Neuronal stem cell (in vitro differentiated cells): ENCODE measurements around the gene XYLT1. TPM values are rescaled to one million over a fixed set of nuclear protein-coding genes. Genes with fewer than 3 reads are reported as not detected.

Source experiments
- DNase-seq: peaks from one replicate; pipeline ENCODE4 v3.0.0-alpha.2; 2013; ENCODE audit warnings: low spot score
- H2AFZ ChIP-seq: one replicate; pipeline ENCODE4 v1.6.1; 2013; ENCODE audit warnings: mild to moderate bottlenecking, low read length, inconsistent platforms
- H2AK5ac ChIP-seq: 2 replicates; pipeline ENCODE4 v1.6.1; 2013; ENCODE audit warnings: low read depth, mild to moderate bottlenecking, inconsistent platforms, low read length, moderate library complexity, mixed read lengths
- H2BK120ac ChIP-seq: 2 replicates; pipeline ENCODE4 v1.6.1; 2013; ENCODE audit warnings: low read depth, mild to moderate bottlenecking, inconsistent platforms, low read length, moderate library complexity, mixed read lengths
- H2BK12ac ChIP-seq: one replicate; pipeline ENCODE4 v1.6.1; 2013; ENCODE audit warnings: low read length, inconsistent platforms
- H2BK15ac ChIP-seq: 2 replicates; pipeline ENCODE4 v1.6.1; 2013; ENCODE audit warnings: mild to moderate bottlenecking, low read length, inconsistent platforms, mixed read lengths
- H2BK5ac ChIP-seq: one replicate; pipeline ENCODE4 v1.6.1; 2013; ENCODE audit warnings: inconsistent platforms, mild to moderate bottlenecking, low read length, moderate library complexity
- H3K14ac ChIP-seq: one replicate; pipeline ENCODE4 v1.6.1; 2013; ENCODE audit warnings: low read length, inconsistent platforms
- H3K18ac ChIP-seq: 2 replicates; pipeline ENCODE4 v1.6.1; 2013; ENCODE audit warnings: low read length, inconsistent platforms
- H3K23ac ChIP-seq: 2 replicates; pipeline ENCODE4 v1.6.1; 2013; ENCODE audit warnings: low read depth, mild to moderate bottlenecking, mixed read lengths, low read length, inconsistent platforms; ENCODE audit not compliant: poor library complexity
- H3K27ac ChIP-seq: replicated peaks from 3 replicates; pipeline ENCODE4 v1.5.1; 2013; ENCODE audit warnings: low read length, inconsistent platforms
- H3K27me3 ChIP-seq, 3 experiments: 2 replicates each; pipeline ENCODE4 v1.6.1; 2013; ENCODE audit warnings: low read length in 3 of 3, mild to moderate bottlenecking in 2 of 3, inconsistent platforms in 1 of 3, low read depth in 1 of 3, mixed read lengths in 1 of 3, moderate library complexity in 1 of 3; ENCODE audit not compliant: control insufficient read depth in 3 of 3, insufficient read depth in 3 of 3
- H3K36me3 ChIP-seq, 2 donors: replicated peaks in 1 of 2; 2 replicates each; pipeline ENCODE4 v1.6.1; 2013; ENCODE audit warnings: low read length in 2 of 2; ENCODE audit not compliant: control insufficient read depth in 2 of 2, insufficient read depth in 2 of 2
- H3K4ac ChIP-seq: 2 replicates; pipeline ENCODE4 v1.6.1; 2013; ENCODE audit warnings: inconsistent platforms, mild to moderate bottlenecking, low read length, moderate library complexity
- H3K4me1 ChIP-seq, 2 donors: 1 replicate in 1 of 2; 2 replicates in 1 of 2; pipeline ENCODE4 v1.6.1; 2013; ENCODE audit warnings: low read length in 2 of 2, low read depth in 1 of 2; ENCODE audit not compliant: control insufficient read depth in 2 of 2, insufficient read depth in 1 of 2
- H3K4me2 ChIP-seq: one replicate; pipeline ENCODE4 v1.6.1; 2013; ENCODE audit warnings: mild to moderate bottlenecking, low read length, inconsistent platforms; ENCODE audit not compliant: insufficient read depth, poor library complexity, severe bottlenecking
- H3K4me3 ChIP-seq, 2 donors: 2 replicates each; pipeline ENCODE4 v1.5.1; 2013; ENCODE audit warnings: low read length in 2 of 2, mild to moderate bottlenecking in 2 of 2, inconsistent platforms in 1 of 2, moderate library complexity in 1 of 2
- H3K79me1 ChIP-seq: one replicate; pipeline ENCODE4 v1.6.1; 2013; ENCODE audit warnings: low read depth, mild to moderate bottlenecking, inconsistent platforms, low read length, moderate library complexity
- H3K9ac ChIP-seq: one replicate; pipeline ENCODE4 v1.6.1; 2013; ENCODE audit warnings: mild to moderate bottlenecking, low read depth, low read length, inconsistent platforms; ENCODE audit not compliant: poor library complexity
- H3K9me3 ChIP-seq, 2 donors: replicated peaks in 1 of 2; 2 replicates each; pipeline versions ENCODE3 to v1.6.1; 2013; ENCODE audit warnings: low read length in 2 of 2, mild to moderate bottlenecking in 2 of 2, inconsistent platforms in 1 of 2, low read depth in 1 of 2, mixed read lengths in 1 of 2, moderate library complexity in 1 of 2; ENCODE audit not compliant: control insufficient read depth in 2 of 2, insufficient read depth in 1 of 2
- H4K8ac ChIP-seq: one replicate; pipeline ENCODE4 v1.6.1; 2013; ENCODE audit warnings: low read depth, mild to moderate bottlenecking, inconsistent platforms, low read length, moderate library complexity
- H4K91ac ChIP-seq: one replicate; pipeline ENCODE4 v1.6.1; 2013; ENCODE audit warnings: low read length, low read depth, mild to moderate bottlenecking, inconsistent platforms; ENCODE audit not compliant: poor library complexity
- WGBS, 2 donors: extraction: QIAGEN DNeasy Blood & Tissue Kit; methylation state at CpG; one replicate each; pipeline ENCODE4 v1.1.7; 2013; ENCODE audit warnings: missing lambda C conversion rate in 2 of 2, mixed read lengths in 1 of 2; ENCODE audit not compliant: insufficient read length in 2 of 2, insufficient replicate concordance in 1 of 2; ENCODE audit errors: extremely low coverage in 2 of 2; 5-methylcytosine and 5-hydroxymethylcytosine counted together
- small RNA-seq: library from polyadenylated mRNA; stranded (forward); fragments of <200 nt; extraction: miRNeasy Mini kit (QIAGEN cat#:217004); gene quantifications from one replicate; pipeline ENCODE3, GENCODE V24; 2013; ENCODE audit not compliant: insufficient read depth

The XYLT1 gene

GRCh38 chr16:17058471-17058870 lies 412.3 kb downstream of the XYLT1 start:
- no peak overlapping the region for H2BK120ac ChIP-seq
- H3K14ac ChIP-seq: no peak overlapping the region
- no peak overlapping the region for H2BK5ac ChIP-seq
- H3K79me1 ChIP-seq: peaks cover 3% of the 10 kb centered on the region
- no peak overlapping the region for H2BK15ac ChIP-seq
- H2AK5ac ChIP-seq: no peak overlapping the region
- no CpG with 5 or more reads among the region's 7 CpGs for WGBS, 2 donors
- no peaks in the 10 kb centered on the region for H3K27me3 ChIP-seq
- H3K4me1 ChIP-seq: peaks cover 2 to 9% of the 10 kb centered on the region in 2 donors
- H3K27ac ChIP-seq: no peak overlapping the region
- no peaks in the 10 kb centered on the region for H3K36me3 ChIP-seq
- H3K9ac ChIP-seq: no peak overlapping the region
- no peak overlapping the region for H3K23ac ChIP-seq
- H3K4me2 ChIP-seq: no peak overlapping the region
- no peak overlapping the region for H3K4me3 ChIP-seq
- H3K4ac ChIP-seq: no peak overlapping the region
- H2BK12ac ChIP-seq: no peak overlapping the region
- DNase-seq: no peak
- no peak overlapping the region for H2AFZ ChIP-seq
- H3K18ac ChIP-seq: no peak overlapping the region
- H3K9me3 ChIP-seq: peaks cover 0 to 4% of the 10 kb centered on the region in 2 donors
- H4K8ac ChIP-seq: no peak overlapping the region
- no peak overlapping the region for H4K91ac ChIP-seq

- H3K4me2 ChIP-seq: no peak overlapping the region
- H3K9ac ChIP-seq: no peak overlapping the region
- H3K27ac ChIP-seq: no peak overlapping the region
- no peak overlapping the region for H3K23ac ChIP-seq
- H2AK5ac ChIP-seq: peak overlapping the region; percentile 93
- H3K18ac ChIP-seq: peak overlapping the region; percentile 20
- no peak overlapping the region for H2AFZ ChIP-seq
- no peak overlapping the region for H3K4me3 ChIP-seq
- H2BK15ac ChIP-seq: peak overlapping the region; percentile 25
- no CpG with 5 or more reads among the region's 1 CpG for WGBS, 2 donors
- H2BK12ac ChIP-seq: peak overlapping the region; percentile 76
- H2BK120ac ChIP-seq: peak overlapping the region; percentile 38
- no peak for DNase-seq
- no peak overlapping the region for H3K14ac ChIP-seq
- no peaks in the 10 kb centered on the region for H3K36me3 ChIP-seq
- H3K27me3 ChIP-seq: no peaks in the 10 kb centered on the region
- peaks cover 3% of the 10 kb centered on the region for H3K79me1 ChIP-seq
- H4K8ac ChIP-seq: peak overlapping the region; percentile 74
- H4K91ac ChIP-seq: peak overlapping the region; percentile 88
- H3K9me3 ChIP-seq: peaks cover 0 to 4% of the 10 kb centered on the region in 2 donors
- peaks cover 0 to 2% of the 10 kb centered on the region in 2 donors for H3K4me1 ChIP-seq
- peak overlapping the region; percentile 57 for H2BK5ac ChIP-seq
- no peak overlapping the region for H3K4ac ChIP-seq
Measured at GRCh38 chr16:17056666-17057065, 414.1 kb downstream of the XYLT1 start.

DNA sequence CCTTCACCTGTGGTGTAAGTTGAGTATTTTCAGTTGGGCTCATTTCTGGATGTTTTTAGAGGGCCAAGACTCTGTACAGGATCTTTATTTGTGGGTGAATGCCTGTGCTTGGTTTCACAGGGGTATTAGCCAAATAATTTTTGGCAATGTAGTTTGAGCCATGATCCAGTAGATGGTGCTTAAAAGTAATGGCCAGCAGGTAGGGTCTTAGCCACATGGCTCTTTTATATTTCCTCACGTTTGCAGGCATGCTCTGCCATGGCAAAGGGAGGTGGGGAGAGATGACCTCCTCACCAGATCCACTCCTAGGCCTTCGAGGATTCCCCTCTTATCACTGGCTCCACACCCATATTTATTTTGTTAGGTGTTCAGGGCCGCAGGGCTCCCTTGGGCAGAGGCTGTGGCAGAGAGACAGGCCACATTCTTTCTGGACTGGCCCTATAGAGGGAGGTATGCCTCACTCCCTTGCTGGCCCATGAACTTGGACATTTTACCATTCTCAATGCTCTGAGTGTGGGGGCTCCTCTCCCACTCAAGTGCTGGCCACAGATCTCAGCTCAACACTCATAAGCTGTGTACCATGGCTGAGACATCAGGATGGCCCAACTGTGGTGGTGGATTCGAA lies 417.1 kb downstream of the XYLT1 start:
- Histone ChIP-seq H2BK12ac (peak overlapping the region; percentile 84), H2BK120ac (no peak overlapping the region), H3K4me2 (no peak overlapping the region), H2AFZ (no peak overlapping the region), H2AK5ac (peak overlapping the region; percentile 96), H3K4me1 (peaks cover 0 to 2% of the 10 kb centered on the region in 2 donors), H3K18ac (peak overlapping the region; percentile 93), H3K27me3 (no peaks in the 10 kb centered on the region), H2BK5ac (peak overlapping the region; percentile 3), H3K23ac (no peak overlapping the region), H3K27ac (no peak overlapping the region), H3K14ac (no peak overlapping the region), H3K4me3 (no peak overlapping the region), H3K79me1 (peaks cover 3% of the 10 kb centered on the region), H3K9me3 (peaks cover 0 to 3% of the 10 kb centered on the region in 2 donors), H3K36me3 (no peaks in the 10 kb centered on the region), H3K9ac (no peak overlapping the region), H4K8ac (no peak overlapping the region), H3K4ac (no peak overlapping the region), H2BK15ac (peak overlapping the region; percentile 94), H4K91ac (no peak overlapping the region)
- no peak for DNase-seq
- no CpG with 5 or more reads among the region's 4 CpGs for WGBS, 2 donors

Small RNA genes lying within 50 kb of the gene (small RNA-seq; reads per million reads assigned to genes)
- not detected for gene AC109446.1
